ENCODE measurements around the gene NOSTRIN.
"Not testable (repeated sequence)": the region's sequence is repeated elsewhere in the genome, so short reads cannot be mapped to it uniquely, and the experiment has no call there.

NOSTRIN gene

GRCh38 chr2:168801961-168802858, at the start of gene NOSTRIN:
Gene NOSTRIN, plus strand, starts transcription at chr2:168802637. Its CDS starts 10 bp downstream, at chr2:168802647.
- no peak for DNase-seq (ENCODE audit: low read depth in 2 of 2)

DNA sequence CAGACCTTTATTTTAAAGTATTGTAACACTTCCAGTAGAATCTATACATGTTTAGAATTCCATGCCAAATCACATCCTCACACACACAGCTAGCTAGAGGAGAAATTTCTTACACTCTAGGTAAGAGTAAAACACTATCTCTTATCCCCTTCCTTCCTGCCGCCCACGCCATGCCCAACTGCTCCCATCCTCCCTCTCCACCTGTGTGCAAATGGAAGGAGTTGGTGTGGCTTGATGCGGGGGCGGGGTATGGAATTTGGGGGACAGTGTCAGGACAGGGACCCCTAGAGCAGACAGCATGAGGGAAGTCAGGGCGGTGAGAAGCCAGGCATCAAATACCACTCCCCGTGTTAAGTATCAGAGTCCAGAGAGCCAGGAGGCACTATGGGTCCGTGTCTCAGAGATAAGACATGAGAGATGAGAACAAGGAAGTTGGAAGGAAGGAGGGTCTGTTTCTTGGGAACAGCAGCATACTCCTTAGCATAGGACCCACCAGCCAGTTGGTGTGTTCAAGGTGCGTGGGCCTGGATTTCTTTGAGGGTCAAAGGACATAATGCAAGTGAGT, 48.6 kb upstream of the NOSTRIN start:
- no peak for DNase-seq (ENCODE audit: low read depth in 2 of 2)

DNA sequence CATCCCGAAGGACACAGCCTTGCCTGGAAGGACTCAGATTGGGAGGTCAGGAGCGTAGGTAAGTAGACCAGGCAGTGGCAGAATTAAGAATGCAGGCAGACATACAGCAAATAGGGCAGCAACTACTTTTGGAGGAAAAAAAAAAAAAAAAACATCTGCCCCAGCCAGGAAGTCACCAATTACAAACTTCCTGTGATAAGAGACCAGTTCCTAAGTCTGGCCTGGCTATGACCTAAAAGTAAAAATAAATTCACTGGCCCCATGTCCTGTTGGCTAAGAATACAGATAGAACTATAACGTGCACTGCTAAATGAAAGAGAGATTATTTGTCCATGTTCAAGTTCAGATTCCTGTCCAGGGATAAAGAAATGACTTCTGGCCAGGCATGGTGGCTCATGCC, 45.2 kb upstream of the NOSTRIN start:
- no peak for DNase-seq (ENCODE audit: low read depth in 2 of 2)

DNA sequence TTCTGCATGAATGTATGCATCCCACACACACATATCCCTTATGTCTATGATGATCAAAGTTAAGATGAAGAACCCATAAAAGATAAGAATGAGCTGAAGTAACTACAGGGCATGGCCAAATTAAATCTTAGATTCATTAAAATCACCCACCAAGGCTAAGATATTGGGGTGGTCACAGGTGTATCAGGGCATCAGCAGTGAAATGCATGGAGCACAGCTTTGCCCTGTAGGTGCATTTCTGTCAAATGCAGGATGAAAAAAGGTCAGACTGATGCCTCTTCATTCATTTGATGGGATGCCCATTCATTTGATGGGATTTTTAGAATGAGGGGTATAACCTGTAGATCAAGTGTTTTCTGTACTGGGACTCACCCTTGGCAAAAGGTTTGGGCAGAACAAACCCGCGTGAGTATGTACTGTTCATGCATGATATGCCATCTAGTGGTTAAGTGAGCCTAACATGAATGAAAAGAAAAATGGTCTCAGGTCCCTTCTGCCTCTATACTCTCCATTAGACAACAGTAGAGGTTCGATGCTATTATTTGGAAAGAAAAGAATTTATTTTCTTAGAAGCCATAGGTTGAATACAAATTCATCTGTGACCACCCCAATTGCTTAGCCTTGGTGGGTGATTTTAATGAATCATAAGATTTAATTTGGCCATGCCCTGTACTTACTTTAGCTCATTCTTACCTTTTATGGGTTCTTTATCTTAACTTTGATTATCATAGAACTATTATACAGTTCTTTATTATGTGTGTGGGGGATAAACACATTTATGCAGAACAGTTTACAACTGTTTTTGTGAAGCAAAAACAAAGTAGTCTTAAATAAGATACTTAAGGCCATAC, 43.2 kb upstream of the NOSTRIN start:
- DNase-seq (ENCODE audit: low read depth in 2 of 2), result no peak

DNA sequence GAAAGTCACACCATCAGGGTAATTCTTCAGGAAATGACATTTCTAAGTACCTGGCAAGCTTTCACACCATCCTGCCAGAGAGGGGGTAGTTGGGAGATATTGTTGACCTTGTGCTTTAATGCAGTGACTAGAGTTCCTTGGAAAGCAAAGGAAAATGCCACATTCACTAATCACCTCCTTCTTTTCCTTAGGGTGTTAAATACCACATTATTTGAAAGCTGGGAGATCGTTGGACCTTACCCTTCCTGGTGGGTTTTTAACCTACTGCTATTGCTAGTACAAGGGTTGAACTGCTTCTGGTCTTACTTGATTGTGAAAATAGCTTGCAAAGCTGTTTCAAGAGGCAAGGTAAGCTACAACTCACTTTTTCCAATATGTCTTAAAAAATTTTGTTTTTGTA, 37.0 kb upstream of the NOSTRIN start:
- DNase-seq (ENCODE audit: low read depth in 2 of 2), result no peak

DNA sequence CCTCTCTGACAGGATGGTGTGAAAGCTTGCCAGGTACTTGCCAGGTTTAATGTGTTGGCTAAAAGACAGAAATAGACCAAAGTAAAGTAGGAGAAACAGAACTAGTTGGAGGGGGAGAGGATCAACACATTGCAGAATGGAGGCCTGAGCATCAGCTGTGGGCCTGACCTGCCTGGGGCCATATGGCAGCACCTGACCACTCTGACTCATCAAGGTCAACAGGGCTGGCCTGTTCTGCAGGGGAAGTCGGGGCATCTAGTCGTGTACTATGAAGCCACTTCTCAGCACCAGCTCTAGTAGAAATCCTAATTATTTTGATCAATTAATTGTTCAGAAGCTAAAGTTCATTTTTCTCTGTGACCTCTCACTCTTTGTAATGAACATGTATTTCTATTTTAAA, 35.8 kb upstream of the NOSTRIN start:
- no peak for DNase-seq (ENCODE audit: low read depth in 2 of 2)

DNA sequence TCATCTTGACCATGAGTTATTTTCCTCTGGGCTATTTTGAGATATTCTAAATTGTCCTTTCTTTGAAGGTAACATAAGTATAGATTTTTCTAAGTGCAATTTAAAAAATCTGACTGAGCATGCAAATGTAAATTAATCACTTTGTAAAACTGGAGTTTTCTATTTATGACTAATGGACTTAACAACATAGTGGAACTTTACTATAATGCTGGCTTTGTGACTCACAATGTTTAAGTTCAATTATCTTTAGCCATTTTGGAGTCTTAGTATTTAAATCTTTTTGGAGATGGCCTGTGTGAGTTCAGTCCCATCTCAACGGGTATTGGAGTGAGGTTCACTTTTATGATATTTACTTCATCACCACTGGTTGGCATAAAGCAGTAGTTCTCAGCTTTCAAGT, 35.2 kb upstream of the NOSTRIN start:
- DNase-seq (ENCODE audit: low read depth in 2 of 2), result no peak

DNA sequence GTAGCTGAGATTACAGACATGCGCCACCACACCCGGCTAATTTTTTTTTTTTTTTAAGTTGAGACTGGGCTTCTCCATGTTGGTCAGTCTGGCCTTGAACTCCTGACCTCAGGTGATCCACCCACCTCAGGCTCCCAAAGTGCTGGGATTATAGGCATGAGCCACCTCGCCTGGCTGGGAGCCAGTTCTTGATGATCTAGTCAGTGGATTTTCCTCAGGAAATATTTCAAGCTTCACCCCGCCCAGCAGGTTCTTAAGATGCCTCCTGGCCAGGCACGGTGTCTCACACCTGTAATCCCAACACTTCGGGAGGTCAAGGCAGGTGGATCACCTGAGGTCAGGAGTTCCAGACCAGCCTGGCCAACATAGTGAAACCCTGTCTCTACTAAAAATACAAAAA, 34.1 kb upstream of the NOSTRIN start:
- not testable (repeated sequence) for DNase-seq (ENCODE audit: low read depth in 2 of 2)

GRCh38 chr2:168770796-168771195, 31.6 kb upstream of the NOSTRIN start:
- no peak for DNase-seq (ENCODE audit: low read depth in 2 of 2)

DNA sequence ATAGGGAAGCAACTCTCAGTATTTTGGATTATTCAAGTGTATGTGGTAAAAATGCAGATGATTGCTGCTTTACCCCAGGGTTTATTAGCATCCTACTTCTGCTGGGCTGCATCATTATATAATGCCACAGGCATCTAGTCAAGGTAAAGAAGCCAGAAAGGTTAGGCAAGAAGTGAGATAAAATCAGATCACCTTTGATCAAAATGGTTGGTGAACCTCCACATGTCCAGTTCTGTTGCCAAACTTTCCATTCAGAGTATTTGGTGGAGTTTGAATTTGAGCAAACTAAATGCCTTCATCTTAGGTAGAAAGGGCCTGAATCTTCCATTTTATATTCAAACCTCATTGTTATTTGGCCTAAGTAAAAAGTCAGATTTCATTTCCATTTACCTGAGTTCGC, 29.7 kb upstream of the NOSTRIN start:
- no peak for DNase-seq (ENCODE audit: low read depth in 2 of 2)

- no peak for DNase-seq (ENCODE audit: low read depth in 2 of 2)
Observed at GRCh38 chr2:168773128-168773527, 29.3 kb upstream of the NOSTRIN start.

DNA sequence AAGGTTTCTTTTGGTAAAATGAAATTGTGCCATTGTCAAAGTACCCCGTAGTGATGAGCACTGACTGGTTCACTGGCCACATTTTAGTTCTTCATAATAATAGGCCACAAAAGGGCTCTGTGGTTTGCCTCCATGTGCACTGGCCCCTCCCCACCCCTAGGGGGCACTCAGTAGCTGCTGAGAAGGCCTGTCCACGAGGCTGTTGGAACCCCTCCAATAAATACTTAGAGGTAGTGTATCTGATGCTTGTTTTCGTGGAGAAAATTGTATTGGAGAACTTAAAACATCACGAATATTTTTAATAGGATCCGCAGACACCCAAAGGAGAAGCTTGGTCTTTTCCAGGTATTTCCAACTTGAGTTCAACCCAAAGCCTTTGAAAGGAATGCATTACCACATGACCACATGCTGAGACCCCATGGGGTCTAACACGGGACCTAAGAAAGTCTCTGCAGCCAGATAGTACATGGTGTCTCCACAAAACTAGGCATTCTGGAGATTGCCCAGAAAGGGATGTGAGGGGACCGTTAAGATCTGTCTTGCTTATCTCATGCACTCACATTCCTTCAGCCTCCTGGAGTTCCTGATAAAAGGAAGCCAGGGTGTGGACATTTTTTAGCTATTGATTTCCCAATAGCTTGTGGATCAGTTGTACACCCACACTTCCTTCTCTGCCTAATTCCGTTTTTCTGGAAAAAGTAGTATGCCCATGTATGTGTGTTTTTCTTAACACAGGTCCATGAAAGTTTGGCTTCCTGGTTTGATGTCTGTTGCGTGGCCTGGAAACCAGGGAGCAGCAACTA, 28.5 kb upstream of the NOSTRIN start:
- DNase-seq (ENCODE audit: low read depth in 2 of 2), result no peak

DNA sequence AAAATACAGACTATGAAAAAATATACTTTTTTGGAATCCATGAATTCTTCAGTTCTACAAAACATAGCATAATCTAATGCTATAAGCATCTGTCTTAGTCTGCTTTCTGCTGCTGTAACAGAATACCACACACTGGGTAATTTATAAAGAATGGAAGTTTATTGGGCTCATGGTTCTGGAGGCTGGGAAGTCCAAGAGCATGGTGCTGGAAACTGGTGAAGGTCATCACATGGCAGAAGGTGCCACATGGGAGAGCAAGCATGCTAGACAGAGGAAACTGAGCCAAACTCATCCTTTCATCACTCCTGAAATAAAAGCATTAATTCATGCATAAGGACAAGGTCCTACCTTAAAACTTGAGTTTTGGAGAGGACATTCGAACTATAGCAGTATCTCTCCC, 26.6 kb upstream of the NOSTRIN start:
- DNase-seq (ENCODE audit: low read depth in 2 of 2), result no peak

- DNase-seq (ENCODE audit: low read depth in 2 of 2), result no peak
Observed at GRCh38 chr2:168780669-168781071, 21.8 kb upstream of the NOSTRIN start.

GRCh38 chr2:168781191-168781817, 21.1 kb upstream of the NOSTRIN start:
- no peak for DNase-seq (ENCODE audit: low read depth in 2 of 2)

DNA sequence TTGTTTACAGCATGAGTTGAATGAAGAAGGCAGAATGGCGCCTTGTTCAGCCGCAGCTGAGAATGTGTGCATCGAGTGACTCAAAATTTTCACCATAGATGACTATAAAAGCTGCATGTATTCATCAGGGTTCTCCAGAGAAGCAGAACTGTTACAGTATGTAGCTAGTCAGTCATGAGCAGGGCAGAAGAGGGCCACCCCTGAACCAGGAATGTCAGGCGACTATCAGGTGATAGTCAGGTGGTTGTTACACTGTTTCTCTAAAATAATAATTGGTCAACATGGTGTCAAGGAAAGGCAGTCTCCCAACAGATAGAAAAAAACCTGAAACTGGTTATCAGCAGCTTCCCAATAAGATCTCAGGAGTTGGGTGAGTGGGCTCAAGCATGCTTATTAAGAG, 20.2 kb upstream of the NOSTRIN start:
- DNase-seq (ENCODE audit: low read depth in 2 of 2), result no peak

DNA sequence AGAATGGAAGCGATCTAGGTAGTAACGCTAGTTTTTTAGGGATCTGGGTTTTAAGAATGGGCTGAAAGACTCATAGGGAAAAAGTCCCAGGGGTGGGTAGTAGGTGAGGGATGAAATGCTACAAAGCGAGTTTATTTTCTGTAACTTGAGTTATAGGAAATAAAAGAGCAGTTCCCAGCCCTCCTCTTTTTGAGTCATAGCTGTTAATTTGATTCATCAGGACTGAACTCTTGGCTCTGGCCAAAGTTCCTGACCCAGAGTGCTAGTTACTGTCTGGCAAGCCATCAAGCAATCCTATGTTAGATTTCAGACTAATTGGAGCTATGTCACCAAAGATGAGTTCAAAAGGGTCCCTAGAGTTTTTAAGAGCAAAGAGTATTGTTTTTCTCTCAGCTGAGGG, 17.4 kb upstream of the NOSTRIN start:
- DNase-seq (ENCODE audit: low read depth in 2 of 2), result no peak

DNA sequence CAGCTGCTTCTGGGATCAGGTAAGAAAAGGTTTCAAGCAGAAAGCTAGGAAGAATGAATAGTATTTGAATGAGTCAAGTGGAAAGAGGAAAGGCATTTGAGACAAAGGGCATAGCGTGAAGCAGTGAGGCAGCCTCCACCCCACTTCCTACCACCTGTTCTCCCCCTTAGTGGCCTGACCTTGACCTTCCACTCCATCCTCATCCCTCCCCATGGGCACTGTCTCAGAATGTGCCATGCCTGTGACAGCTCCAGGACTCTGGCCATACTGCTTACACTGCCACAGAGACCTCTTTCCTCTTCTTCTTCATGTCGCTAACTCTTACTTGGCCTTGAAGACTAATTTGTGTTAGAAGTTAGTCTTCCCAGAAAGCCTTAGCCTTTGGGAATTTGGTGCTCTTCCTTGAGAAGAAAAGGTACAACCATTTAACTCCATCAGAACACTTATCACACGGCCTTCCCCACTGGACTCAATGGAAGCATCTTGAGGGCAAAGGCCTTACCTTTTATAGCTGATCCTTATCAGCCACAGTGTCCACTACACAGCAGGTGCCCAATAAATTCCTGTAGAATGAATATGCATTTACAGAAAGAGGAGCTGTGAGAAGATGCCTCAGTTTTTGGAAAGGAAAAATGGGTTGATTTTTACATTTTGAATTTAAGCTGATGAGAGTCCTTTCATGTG, 15.2 kb upstream of the NOSTRIN start:
- DNase-seq (ENCODE audit: low read depth in 2 of 2), result no peak

- no peak for DNase-seq (ENCODE audit: low read depth in 2 of 2)
Observed at GRCh38 chr2:168787782-168788376, 14.6 kb upstream of the NOSTRIN start.

- DNase-seq (ENCODE audit: low read depth in 2 of 2), result no peak
Observed at GRCh38 chr2:168789776-168790175, 12.7 kb upstream of the NOSTRIN start.

Measured in stimulated activated CD8-positive, alpha-beta memory T cell treated with anti-CD3 and anti-CD28 coated beads, Interleukin-7, amount 100 ng/mL, for 4 hours (primary cell).